ENCODE results near the gene PRMT5.

Gene PRMT5

GRCh38 chr14:22883173-22883976 lies 45.8 kb downstream of the PRMT5 start, which contains the start of gene REM2:
Gene REM2, plus strand, starts transcription at chr14:22883222. Its CDS starts 66 bp downstream, at chr14:22883288.
- TF ChIP-seq, protein P1, sequence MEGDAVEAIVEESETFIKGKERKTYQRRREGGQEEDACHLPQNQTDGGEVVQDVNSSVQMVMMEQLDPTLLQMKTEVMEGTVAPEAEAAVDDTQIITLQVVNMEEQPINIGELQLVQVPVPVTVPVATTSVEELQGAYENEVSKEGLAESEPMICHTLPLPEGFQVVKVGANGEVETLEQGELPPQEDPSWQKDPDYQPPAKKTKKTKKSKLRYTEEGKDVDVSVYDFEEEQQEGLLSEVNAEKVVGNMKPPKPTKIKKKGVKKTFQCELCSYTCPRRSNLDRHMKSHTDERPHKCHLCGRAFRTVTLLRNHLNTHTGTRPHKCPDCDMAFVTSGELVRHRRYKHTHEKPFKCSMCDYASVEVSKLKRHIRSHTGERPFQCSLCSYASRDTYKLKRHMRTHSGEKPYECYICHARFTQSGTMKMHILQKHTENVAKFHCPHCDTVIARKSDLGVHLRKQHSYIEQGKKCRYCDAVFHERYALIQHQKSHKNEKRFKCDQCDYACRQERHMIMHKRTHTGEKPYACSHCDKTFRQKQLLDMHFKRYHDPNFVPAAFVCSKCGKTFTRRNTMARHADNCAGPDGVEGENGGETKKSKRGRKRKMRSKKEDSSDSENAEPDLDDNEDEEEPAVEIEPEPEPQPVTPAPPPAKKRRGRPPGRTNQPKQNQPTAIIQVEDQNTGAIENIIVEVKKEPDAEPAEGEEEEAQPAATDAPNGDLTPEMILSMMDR (IDR thresholded peaks at IDR 0.05): no peak
- peak within 1 kb of the TSS; percentile 39 for H3K27ac ChIP-seq

DNA sequence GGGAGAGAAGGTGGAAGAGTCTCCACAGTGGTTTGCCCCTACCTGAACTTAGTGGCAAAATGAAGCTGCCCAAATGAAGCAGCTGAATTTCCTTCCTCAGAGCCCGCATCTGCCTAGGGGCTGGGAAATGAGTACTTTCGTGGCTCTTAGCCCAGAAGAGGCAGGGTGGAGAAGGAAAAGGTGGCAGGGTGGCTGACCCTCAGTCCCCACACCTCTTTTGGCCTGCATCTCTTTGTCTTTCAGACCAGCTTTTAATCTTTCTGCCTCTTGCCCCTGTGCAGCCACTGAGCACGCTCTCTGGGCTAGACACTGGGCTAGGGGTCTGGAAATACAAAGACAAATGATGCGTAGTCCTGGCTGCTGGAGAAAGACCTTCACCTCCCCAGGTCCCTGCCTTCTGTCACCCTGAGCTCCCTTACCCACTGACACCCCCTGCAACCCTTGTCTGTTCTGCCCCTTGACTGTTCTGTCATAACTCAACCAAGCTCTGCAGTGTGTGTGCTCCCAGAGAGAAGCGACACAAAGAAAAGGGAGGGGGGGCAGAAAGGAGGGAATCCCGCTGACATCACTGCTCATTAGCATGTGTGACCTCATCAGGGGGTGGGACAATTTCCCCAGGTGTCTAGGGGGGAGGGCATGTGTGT lies 46.5 kb downstream of the PRMT5 start:
- Histone ChIP-seq H3K4me1 (ENCODE audit: control insufficient read depth in 1 of 2, insufficient read depth in 1 of 2, low read depth in 1 of 2, low read length in 1 of 2) (peaks cover 35 to 42% of the 10 kb centered on the region in 2 experiments), H3K36me3 (peaks cover 64% of the 10 kb centered on the region), H3K27ac (peak overlapping the region; percentile 39), H3K4me3 (ENCODE audit: low read depth in 1 of 2, low read length in 1 of 2) (no peak overlapping the region), H3K9me3 (no peaks in the 10 kb centered on the region), H3K27me3 (peaks cover 39% of the 10 kb centered on the region)
- TF ChIP-seq, protein P1 (IDR thresholded peaks at IDR 0.05): no peak

More at GRCh38 chr14:22883173-22883976, 45.8 kb downstream of the PRMT5 start, which contains the start of gene REM2:
- Histone ChIP-seq H3K27me3 (peaks cover 39% of the 10 kb centered on the region), H3K36me3 (peaks cover 63% of the 10 kb centered on the region), H3K9me3 (no peaks in the 10 kb centered on the region), H3K4me3 (ENCODE audit: low read depth in 1 of 2, low read length in 1 of 2) (no peak within 1 kb of the TSS), H3K4me1 (ENCODE audit: control insufficient read depth in 1 of 2, insufficient read depth in 1 of 2, low read depth in 1 of 2, low read length in 1 of 2) (peaks cover 28 to 35% of the 10 kb centered on the region in 2 experiments)

DNA sequence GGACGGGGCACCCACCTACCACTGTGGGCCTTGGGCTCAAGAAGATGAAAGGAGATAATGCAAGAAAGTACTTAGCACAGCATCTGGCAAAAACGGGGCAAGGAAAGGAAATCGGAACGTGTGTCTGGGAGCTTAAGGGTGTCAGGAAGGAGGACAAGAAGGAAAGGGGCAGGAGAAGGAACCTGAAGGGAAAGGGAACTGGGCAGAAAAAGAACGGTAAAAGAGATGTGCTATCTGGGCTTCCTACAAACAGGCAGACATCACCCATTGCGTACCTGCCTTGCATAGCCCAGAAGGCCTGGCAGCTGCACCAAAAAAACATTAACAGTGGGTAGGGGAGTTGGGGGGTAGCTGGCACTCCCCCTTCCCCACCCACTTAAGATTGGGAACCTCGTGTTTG lies 47.1 kb downstream of the PRMT5 start:
- Histone ChIP-seq H3K36me3 (peaks cover 69% of the 10 kb centered on the region), H3K27ac (peak overlapping the region; percentile 39), H3K9me3 (no peaks in the 10 kb centered on the region), H3K4me3 (ENCODE audit: low read depth in 1 of 2, low read length in 1 of 2) (no peak overlapping the region), H3K27me3 (peaks cover 38% of the 10 kb centered on the region), H3K4me1 (ENCODE audit: control insufficient read depth in 1 of 2, insufficient read depth in 1 of 2, low read depth in 1 of 2, low read length in 1 of 2) (peaks cover 35 to 43% of the 10 kb centered on the region in 2 experiments)
- TF ChIP-seq, protein P1 (IDR thresholded peaks at IDR 0.05): no peak

DNA sequence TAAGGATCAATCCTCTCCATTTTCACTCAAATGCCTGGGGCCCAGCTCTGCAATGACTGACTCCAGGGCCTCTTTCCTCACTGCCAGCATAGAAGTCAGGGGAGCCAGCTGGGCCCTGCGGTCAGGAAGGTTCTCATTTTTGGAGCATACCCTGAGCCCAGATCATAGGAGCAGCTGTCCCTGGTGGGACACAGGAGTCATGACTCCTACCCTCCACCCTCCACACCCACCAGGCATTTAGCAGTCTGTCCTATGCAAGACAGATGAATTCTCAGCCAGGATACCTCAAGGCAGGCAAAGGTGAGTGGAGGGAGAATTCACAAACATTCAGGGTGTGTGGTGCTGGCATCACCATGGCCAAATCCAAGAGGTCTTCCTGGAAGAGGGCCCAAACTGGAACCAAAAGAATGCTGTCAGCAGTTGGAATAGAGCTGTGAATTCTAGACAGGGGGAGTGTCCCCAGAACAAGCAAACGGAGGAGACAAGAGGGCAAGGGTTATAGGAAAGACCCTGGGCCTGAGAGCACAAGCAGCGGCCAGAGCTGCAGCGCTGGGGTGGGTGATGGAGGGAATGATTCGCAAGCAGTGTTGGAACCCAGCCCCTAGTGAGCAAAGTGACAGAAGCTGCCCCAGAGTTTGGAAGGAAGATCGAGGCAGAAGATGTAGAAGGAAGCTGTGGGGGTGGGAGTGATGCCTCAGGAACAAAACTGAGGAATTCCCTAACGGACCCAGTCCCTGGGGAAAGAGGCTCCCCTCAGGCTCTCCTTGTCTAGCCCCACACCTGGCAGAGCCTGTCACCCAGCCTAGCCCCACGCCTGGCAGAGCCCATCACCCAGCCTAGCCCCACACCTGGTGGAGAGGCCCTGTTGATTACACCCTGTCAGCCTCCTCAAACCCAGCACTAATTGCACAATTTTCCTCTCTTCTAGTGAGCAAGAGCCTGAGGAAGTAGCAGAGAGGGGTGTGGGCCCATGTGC lies 50.6 kb downstream of the PRMT5 start:
- peaks cover 83% of the 10 kb centered on the region for H3K36me3 ChIP-seq
- H3K4me1 ChIP-seq (ENCODE audit: control insufficient read depth in 1 of 2, insufficient read depth in 1 of 2, low read depth in 1 of 2, low read length in 1 of 2): peaks cover 51 to 62% of the 10 kb centered on the region in 2 experiments
- H3K9me3 ChIP-seq: no peaks in the 10 kb centered on the region
- TF ChIP-seq, protein P1 (IDR thresholded peaks at IDR 0.05): no peak
- peaks cover 13% of the 10 kb centered on the region for H3K27me3 ChIP-seq
- no peak overlapping the region for H3K4me3 ChIP-seq (ENCODE audit: low read depth in 1 of 2, low read length in 1 of 2)
- peak overlapping the region; percentile 67 for H3K27ac ChIP-seq

GRCh38 chr14:22877000-22877501 lies 52.1 kb downstream of the PRMT5 start:
- TF ChIP-seq, protein P1 (IDR thresholded peaks at IDR 0.05): no peak
- Histone ChIP-seq H3K27ac (peak overlapping the region; percentile 67), H3K36me3 (peaks cover 95% of the 10 kb centered on the region), H3K4me3 (ENCODE audit: low read depth in 1 of 2, low read length in 1 of 2) (no peak overlapping the region), H3K4me1 (ENCODE audit: control insufficient read depth in 1 of 2, insufficient read depth in 1 of 2, low read depth in 1 of 2, low read length in 1 of 2) (peaks cover 62 to 67% of the 10 kb centered on the region in 2 experiments), H3K27me3 (no peaks in the 10 kb centered on the region), H3K9me3 (no peaks in the 10 kb centered on the region)
